GM06990 (cell line): ENCODE data around the gene SLC2A13.

Experiments
- DNase-seq: peaks from one replicate; pipeline ENCODE4 v3.0.0-alpha.2; 2011; ENCODE audit not compliant: insufficient read length; ENCODE audit errors: extremely low read depth
- H3K27me3 ChIP-seq: replicated peaks from 2 replicates; pipeline ENCODE4 v1.6.0; 2011; ENCODE audit warnings: low read length; ENCODE audit not compliant: control insufficient read depth, insufficient read depth
- H3K36me3 ChIP-seq: 2 replicates; pipeline ENCODE4 v1.5.1; 2011; ENCODE audit warnings: low read length; ENCODE audit not compliant: control insufficient read depth, insufficient read depth
- H3K4me3 ChIP-seq: replicated peaks from 2 replicates; pipeline ENCODE4 v1.5.1; 2011; ENCODE audit warnings: low read depth, mild to moderate bottlenecking, control low read depth, low read length
- CTCF ChIP-seq: IDR thresholded peaks from 2 replicates; pipeline ENCODE4 v1.5.1; 2011; ENCODE audit warnings: low read length, control low read depth, mild to moderate bottlenecking, inconsistent platforms; ENCODE audit not compliant: insufficient read depth, poor library complexity, severe bottlenecking

The SLC2A13 gene

GRCh38 chr12:40146800-40147797 is 41.2 kb upstream of the SLC2A13 start:
- TF ChIP-seq CTCF, result no peak
- Histone ChIP-seq H3K4me3 (no peak overlapping the region), H3K27me3 (no peaks in the 10 kb centered on the region), H3K36me3 (no peaks in the 10 kb centered on the region)
- no peak for DNase-seq

- DNase-seq, result no peak
- TF ChIP-seq CTCF, result no peak
- Histone ChIP-seq H3K27me3 (no peaks in the 10 kb centered on the region), H3K4me3 (no peak overlapping the region), H3K36me3 (no peaks in the 10 kb centered on the region)
These were observed 40.0 kb upstream of the SLC2A13 start for GRCh38 chr12:40145896-40146295.

- Histone ChIP-seq H3K4me3 (no peak overlapping the region), H3K36me3 (no peaks in the 10 kb centered on the region), H3K27me3 (no peaks in the 10 kb centered on the region)
- no peak for TF ChIP-seq CTCF
- DNase-seq, result no peak
These were observed 38.1 kb upstream of the SLC2A13 start for GRCh38 chr12:40144023-40144422.

- no peaks in the 10 kb centered on the region for H3K36me3 ChIP-seq
- no peaks in the 10 kb centered on the region for H3K27me3 ChIP-seq
- TF ChIP-seq CTCF, result no peak
- no peak for DNase-seq
- no peak overlapping the region for H3K4me3 ChIP-seq
These were observed 36.3 kb upstream of the SLC2A13 start for GRCh38 chr12:40142001-40142744.

- Histone ChIP-seq H3K27me3 (no peaks in the 10 kb centered on the region), H3K36me3 (no peaks in the 10 kb centered on the region), H3K4me3 (no peak overlapping the region)
- TF ChIP-seq CTCF, result no peak
- no peak for DNase-seq
These were observed 32.6 kb upstream of the SLC2A13 start for GRCh38 chr12:40138526-40138925.
